ENCODE data around the gene MT1H.

GRCh38 chr16:56716761-56717160, 47.1 kb downstream of the MT1H start:
- TF ChIP-seq CTCF (IDR thresholded peaks at IDR 0.05) (no peak), POLR2A (IDR thresholded peaks at IDR 0.05) (no peak)

Data from testis (tissue), 2 donors.